Nucleus accumbens (tissue), 56 donors: ENCODE measurements around the gene DPY19L3.
"Not testable (repeated sequence)": the region's sequence is repeated elsewhere in the genome, so short reads cannot be mapped to it uniquely, and the experiment has no call there.

Source experiments
- DNase-seq, 56 donors: peaks; one replicate each; lab custom pipeline; 2025; lab: John Stamatoyannopoulos, UW

The DPY19L3 gene

DNA sequence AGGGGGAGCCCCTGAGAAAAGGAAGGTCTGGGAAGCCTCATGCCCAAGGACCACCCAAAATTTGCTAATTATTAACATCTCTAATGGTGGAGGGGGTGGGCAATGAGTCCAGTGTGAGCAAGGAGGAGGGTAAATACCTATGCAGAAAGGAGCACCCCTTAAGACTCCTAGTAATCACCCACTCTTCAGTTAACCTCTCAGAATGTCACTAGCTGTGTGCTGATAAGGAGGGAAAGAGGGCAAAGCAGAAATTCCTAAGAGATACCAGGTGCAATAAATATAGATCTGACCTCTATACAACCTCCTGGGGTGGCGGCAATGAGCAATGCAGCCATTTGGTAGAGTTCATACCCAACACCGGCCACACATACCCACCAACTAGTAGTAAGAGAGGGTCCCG lies 12.7 kb upstream of the DPY19L3 start:
- no peak for DNase-seq

- peak in 12 of 56 donors; percentile 2 to 57 (median 24) for DNase-seq
These were observed 9.4 kb upstream of the DPY19L3 start for GRCh38 chr19:32396046-32396652.

- no peak for DNase-seq
These were observed 7.9 kb upstream of the DPY19L3 start for GRCh38 chr19:32397671-32398101.

- no peak for DNase-seq
These were observed 3.6 kb upstream of the DPY19L3 start for GRCh38 chr19:32401992-32402391.

DNA sequence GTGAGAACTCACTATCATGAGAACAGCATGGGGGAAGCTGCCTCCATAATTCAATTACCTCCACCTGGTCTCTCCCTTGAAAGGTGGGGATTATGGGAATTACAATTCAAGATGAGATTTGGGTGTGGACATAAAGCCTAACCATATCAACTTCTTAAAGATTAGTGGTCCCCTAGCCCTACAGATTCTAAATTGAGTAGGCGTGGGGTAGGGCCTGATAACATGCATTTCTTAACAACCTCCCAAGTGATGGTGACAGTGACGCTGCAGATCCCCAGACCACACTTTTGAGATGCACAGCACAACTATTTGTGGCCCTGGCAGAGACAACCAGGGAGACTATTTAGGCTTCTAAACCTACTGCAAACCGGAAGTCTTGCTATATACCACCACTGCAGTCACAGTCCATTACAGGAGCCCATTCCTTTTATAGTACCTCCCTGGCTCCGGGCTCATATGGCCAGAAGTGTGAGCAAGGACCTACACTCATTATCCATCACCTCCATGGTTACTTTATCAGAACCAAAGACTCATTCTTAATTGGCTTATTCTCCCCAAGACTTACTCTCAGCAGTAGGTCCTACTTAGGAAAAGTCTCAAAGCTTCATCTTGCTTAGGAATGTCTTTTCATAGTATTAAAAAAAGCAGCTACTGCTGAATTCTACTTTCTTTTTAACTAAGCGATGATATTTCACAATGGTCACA lies 2.1 kb upstream of the DPY19L3 start:
- DNase-seq, result no peak

- DNase-seq, result peak in 1 of 56 donors; percentile 4
These were observed 1.2 kb upstream of the DPY19L3 start for GRCh38 chr19:32404213-32404932.

- peak in 47 of 56 donors; percentile 25 to 81 (median 68) for DNase-seq
These were observed 588 bp upstream of the DPY19L3 start for GRCh38 chr19:32404933-32405430.

- DNase-seq, result peak in 5 of 56 donors; percentile 3 to 56 (median 45)
These were observed 812 bp downstream of the DPY19L3 start for GRCh38 chr19:32406161-32407003.

GRCh38 chr19:32407004-32407992 lies 1.7 kb downstream of the DPY19L3 start:
- DNase-seq, result peak in 49 of 56 donors; percentile 4 to 86 (median 60)

- DNase-seq, result peak in 10 of 56 donors; percentile 2 to 46 (median 14)
These were observed 9.7 kb downstream of the DPY19L3 start for GRCh38 chr19:32415246-32415645.

GRCh38 chr19:32415669-32416068 lies 10.1 kb downstream of the DPY19L3 start:
- DNase-seq, result no peak

- DNase-seq, result peak in 6 of 56 donors; percentile 6 to 24 (median 15)
These were observed 11.3 kb downstream of the DPY19L3 start for GRCh38 chr19:32416749-32417456.

GRCh38 chr19:32418155-32418554 lies 12.6 kb downstream of the DPY19L3 start:
- DNase-seq, result no peak

GRCh38 chr19:32421589-32422361 lies 16.2 kb downstream of the DPY19L3 start:
- DNase-seq, result no peak

GRCh38 chr19:32422435-32422834 lies 16.9 kb downstream of the DPY19L3 start:
- DNase-seq, result no peak

DNA sequence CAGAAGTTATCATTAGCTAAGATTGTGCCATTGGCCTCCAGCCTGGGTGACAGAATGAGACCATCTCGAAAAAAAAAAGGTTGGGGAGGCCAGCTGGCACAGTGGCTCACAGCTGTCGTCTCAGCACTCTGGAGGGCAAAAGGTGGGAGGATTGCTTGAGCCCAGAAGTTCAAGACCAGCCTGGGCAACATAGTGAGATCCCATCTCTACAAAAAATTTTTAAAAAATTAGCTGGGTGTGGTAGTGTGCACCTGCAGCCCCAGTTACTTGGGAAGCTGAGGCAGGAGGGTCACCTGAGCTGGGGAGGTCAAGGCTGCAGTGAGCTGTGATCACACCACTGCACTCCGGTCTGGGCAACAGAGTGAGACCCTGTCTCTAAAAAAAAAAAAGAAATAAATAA lies 18.4 kb downstream of the DPY19L3 start:
- DNase-seq, result not testable (repeated sequence)

GRCh38 chr19:32427536-32427935 lies 22.0 kb downstream of the DPY19L3 start:
- no peak for DNase-seq

DNA sequence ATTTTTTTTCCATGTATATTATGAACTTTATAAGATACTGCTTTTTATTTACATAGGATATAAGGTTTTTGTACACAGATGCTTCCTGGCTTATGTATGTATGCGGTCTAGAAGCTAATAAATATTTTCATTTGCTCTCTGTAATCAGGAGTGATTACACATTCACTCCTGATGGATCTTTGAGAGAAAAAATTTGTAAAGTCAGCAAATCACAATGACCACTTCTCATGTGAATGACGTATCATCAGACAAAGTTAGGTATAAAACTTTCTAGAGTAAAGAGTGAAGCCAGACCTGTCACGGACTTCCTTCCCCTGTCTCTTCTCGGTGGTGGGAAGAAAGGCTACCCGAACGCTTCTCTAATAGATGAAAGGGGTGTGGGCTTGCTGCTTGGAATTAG lies 31.1 kb downstream of the DPY19L3 start:
- no peak for DNase-seq
